Airway epithelial cell (primary cell): ENCODE data around the gene TTC32. TPM values are rescaled to one million over a fixed set of nuclear protein-coding genes. Genes with fewer than 3 reads are reported as not detected.

Experiments used
- total RNA-seq: library from RNA; depleted of rRNA; stranded (reverse); fragments of >200 nt; gene quantifications from 2 replicates; pipeline ENCODE4 v1.2.3, GENCODE V29; 2015

The TTC32 gene
- 3.6 and 7.4 TPM in 2 replicates for total RNA-seq

GRCh38 chr2:19901442-19902215 is at the start of gene TTC32:
TTC32 (minus strand) TSS chr2:19901983; CDS start chr2:19901854, 129 bp downstream.

Other genes starting within 250 kb of the TTC32 start
- 4.0 and 5.9 TPM in 2 replicates for gene WDR35, start 88.1 kb upstream of the TTC32 start, total RNA-seq
- gene MATN3, start 110.7 kb upstream of the TTC32 start, total RNA-seq = 0.70 and 1.2 TPM in 2 replicates
- 71.0 and 84.1 TPM in 2 replicates for gene LAPTM4A, start 149.6 kb upstream of the TTC32 start, total RNA-seq